Colon (tissue), 2 donors: ENCODE data around the gene FUCA2.
"Not testable (repeated sequence)": the region's sequence is repeated elsewhere in the genome, so short reads cannot be mapped to it uniquely, and the experiment has no call there.

Experiments
- FAIRE-seq: peaks from 2 replicates; lab custom pipeline; 2012; peaks lifted over from hg19 to GRCh38; lab: Jason Lieb, UNC
- donor health status: control.
- donor health status: control.

FUCA2 gene

GRCh38 chr6:143535189-143535614, 23.7 kb upstream of the FUCA2 start:
- no peak for FAIRE-seq

- FAIRE-seq, result no peak
Measured at GRCh38 chr6:143531720-143532499, 20.4 kb upstream of the FUCA2 start.

GRCh38 chr6:143529095-143529494, 17.6 kb upstream of the FUCA2 start:
- no peak for FAIRE-seq

- FAIRE-seq, result no peak
Measured at GRCh38 chr6:143528164-143528811, 16.8 kb upstream of the FUCA2 start.

GRCh38 chr6:143527677-143528076, 16.2 kb upstream of the FUCA2 start:
- FAIRE-seq, result no peak

- no peak for FAIRE-seq
Measured at GRCh38 chr6:143525356-143525755, 13.8 kb upstream of the FUCA2 start.

- FAIRE-seq, result no peak
Measured at GRCh38 chr6:143522039-143522600, 10.6 kb upstream of the FUCA2 start.

- FAIRE-seq, result no peak
Measured at GRCh38 chr6:143517447-143517773, 5.9 kb upstream of the FUCA2 start.

GRCh38 chr6:143516690-143517446, 5.3 kb upstream of the FUCA2 start:
- FAIRE-seq, result no peak

GRCh38 chr6:143515766-143516355, 4.3 kb upstream of the FUCA2 start:
- FAIRE-seq, result no peak

GRCh38 chr6:143515061-143515760, 3.7 kb upstream of the FUCA2 start:
- FAIRE-seq, result no peak

GRCh38 chr6:143513410-143513809, 1.9 kb upstream of the FUCA2 start:
- no peak for FAIRE-seq

GRCh38 chr6:143510326-143510725, 1.2 kb downstream of the FUCA2 start:
- not testable (repeated sequence) for FAIRE-seq

- FAIRE-seq, result no peak
Measured at GRCh38 chr6:143507358-143508145, 4.0 kb downstream of the FUCA2 start.

- no peak for FAIRE-seq
Measured at GRCh38 chr6:143506620-143507019, 4.9 kb downstream of the FUCA2 start.

GRCh38 chr6:143506199-143506598, 5.3 kb downstream of the FUCA2 start:
- FAIRE-seq, result no peak

GRCh38 chr6:143505537-143505936, 6.0 kb downstream of the FUCA2 start:
- FAIRE-seq, result no peak

- FAIRE-seq, result no peak
Measured at GRCh38 chr6:143505111-143505510, 6.4 kb downstream of the FUCA2 start.

- FAIRE-seq, result no peak
Measured at GRCh38 chr6:143504369-143504768, 7.2 kb downstream of the FUCA2 start.

GRCh38 chr6:143501851-143502250, 9.7 kb downstream of the FUCA2 start:
- no peak for FAIRE-seq

- no peak for FAIRE-seq
Measured at GRCh38 chr6:143498428-143498827, 13.1 kb downstream of the FUCA2 start.
